Activated CD4-positive, alpha-beta T cell treated with anti-CD3 and anti-CD28 coated beads, Interleukin-2, amount 50 U/mL, for 4 hours (primary cell): ENCODE measurements around the gene STX8.
A peak's percentile ranks its signal among the peaks of the same experiment; 100 is the strongest.
"Not testable (repeated sequence)": the region's sequence is repeated elsewhere in the genome, so short reads cannot be mapped to it uniquely, and the experiment has no call there.

ENCODE experiments used
- DNase-seq, 2 experiments: peaks; one replicate each; pipeline ENCODE4 v3.0.0-alpha.2; 2020

STX8 gene, protein sequence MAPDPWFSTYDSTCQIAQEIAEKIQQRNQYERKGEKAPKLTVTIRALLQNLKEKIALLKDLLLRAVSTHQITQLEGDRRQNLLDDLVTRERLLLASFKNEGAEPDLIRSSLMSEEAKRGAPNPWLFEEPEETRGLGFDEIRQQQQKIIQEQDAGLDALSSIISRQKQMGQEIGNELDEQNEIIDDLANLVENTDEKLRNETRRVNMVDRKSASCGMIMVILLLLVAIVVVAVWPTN

DNA sequence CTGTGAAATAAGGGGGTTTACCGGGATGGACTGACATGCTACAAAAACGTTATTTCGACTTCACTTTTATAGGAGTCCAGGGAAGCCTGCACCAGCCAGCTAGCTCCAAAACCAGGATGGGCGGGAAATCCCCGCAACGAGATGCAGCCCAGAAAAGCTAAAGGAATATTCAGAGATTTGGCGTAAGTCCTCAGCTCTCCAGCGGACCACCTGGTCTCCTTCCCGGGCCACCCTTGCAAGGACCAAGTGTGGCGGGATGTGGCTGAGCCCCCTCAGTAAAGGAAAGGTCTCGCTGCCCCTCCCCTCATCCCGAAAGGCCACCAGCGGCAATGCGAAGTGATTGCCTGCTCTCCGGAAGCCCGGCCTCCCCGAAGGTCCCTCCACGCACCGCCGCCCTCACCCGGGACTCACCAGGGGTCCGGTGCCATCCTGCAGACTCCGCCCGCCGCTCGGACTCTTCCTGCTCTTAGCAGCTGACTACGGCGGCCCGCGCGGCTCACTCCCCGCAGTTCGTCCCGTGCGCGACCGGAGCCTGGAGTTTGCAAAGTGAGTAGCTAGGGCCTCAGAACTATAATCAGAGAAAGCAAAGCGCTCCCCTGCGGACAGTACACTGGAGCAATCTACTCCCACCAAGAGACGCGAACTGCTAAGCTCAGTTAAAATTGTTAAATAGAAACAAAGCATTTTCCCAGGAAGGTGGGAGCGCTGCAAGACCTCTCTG lies at the start of gene STX8:
Gene STX8 (minus strand): TSS at position 440 of the 721 bp plus-strand sequence. CDS start 12 bp downstream, at position 428.
- DNase-seq: peak; percentile 67 to 70

DNA sequence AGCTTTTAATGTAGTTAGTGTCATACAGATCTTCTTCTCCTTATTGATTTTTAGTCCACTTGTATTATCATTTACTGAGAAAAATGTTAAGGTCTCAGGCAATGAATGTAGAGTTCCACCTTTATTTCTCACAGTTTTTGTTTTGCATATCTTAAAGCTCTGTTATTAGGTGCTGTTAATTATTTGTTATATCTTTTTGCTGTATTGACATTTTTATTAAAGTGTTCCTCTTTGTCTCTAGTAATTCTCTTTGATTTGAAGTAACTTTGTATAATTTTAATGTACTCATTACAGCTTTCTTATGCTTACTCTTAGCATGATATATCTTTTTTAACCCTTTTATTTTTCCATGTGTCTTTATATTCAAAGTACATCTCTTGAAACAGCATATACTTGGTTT lies 47.3 kb upstream of the STX8 start:
- no peak for DNase-seq

DNA sequence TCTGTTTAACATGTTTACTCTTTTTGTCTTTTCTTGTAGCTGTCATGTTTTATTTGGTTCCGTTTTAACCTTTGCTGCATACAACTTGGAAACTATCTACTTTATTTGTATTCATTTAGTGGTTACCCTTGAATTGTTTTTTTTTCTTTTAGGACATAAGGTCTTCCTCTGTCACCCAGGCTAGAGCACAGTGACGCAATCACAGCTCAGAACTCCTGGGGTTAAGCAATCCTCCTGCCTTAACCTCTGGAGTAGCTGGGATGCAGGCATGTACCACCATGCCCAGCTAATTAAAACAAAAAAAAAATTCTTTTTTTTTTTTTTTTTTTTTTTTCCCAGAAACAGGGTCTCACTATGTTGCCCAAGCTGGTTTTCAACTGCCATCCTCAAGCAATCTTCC lies 39.9 kb upstream of the STX8 start:
- no peak for DNase-seq

DNA sequence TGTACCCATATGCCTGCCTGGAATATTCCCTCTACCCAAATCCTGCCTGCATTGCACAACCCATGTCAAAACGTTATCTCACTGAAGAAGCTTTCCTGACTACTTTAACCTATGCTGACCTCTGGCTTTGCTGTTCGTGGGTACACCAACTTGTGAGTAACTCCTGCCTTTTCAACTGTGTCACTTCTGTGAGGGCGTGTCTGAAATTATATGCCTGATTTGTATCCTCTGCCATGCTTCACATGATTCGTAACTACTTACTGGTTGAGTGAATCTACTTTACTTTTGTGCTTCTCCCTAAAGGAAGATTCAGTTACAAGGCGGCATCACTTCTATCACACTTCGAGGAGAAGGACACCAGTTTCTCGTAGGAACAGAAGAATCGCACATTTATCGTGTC lies 36.4 kb upstream of the STX8 start:
- no peak for DNase-seq

DNA sequence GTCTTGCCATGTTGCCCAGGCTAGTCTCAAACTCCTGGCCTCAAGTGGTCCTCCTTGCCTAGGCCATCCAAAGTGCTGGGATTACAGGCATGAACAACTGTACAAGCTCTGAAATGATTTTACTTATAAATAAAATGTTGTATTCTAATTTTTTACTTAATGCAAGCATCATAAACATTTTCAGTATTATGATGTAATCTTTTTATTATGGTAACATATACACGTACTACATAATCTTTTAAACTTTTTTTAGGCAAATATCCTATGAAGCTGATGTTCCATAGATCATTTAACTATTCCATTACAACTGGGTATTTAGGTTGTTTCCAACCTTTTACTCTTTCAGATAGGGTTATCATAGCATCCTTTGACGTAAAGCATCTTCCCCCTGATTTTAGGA lies 35.9 kb upstream of the STX8 start:
- DNase-seq: no peak

DNA sequence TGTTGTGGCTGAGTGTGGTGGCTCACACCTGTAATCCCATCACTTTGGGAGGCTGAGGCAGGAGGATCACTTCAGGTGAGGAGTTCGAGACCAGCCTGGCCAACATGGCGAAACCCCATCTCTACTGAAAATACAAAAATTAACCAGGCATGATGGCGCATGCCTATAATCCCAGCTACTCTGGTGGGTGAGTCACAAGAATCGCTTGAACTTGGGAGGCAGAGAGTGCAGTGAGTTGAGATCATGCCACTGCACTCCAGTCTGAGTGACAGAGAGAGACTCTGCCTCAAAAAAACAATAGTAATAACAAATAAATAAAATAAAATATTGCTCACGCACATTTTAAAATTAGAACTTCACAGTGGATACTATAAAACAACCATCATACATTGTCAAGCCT lies 31.4 kb upstream of the STX8 start:
- not testable (repeated sequence) for DNase-seq

DNA sequence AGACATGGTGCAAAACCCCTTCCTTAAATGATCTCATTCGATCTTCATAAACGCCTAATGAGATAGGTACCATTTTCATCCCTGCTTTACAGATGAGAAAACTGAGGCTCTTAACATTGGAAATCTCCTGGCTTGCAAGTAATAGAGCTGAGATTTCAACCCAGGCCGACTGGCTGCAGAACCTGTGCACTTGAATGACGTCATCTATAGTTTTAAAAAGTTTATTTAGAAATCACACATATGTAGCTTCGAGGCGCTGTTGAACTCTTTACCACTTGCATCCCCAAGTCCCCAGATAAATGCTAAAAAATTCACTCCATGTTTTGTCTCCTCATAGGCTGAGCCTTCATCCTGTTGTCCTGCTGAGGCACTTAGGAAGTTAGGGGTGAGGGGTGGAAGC lies 30.8 kb upstream of the STX8 start:
- DNase-seq: no peak

DNA sequence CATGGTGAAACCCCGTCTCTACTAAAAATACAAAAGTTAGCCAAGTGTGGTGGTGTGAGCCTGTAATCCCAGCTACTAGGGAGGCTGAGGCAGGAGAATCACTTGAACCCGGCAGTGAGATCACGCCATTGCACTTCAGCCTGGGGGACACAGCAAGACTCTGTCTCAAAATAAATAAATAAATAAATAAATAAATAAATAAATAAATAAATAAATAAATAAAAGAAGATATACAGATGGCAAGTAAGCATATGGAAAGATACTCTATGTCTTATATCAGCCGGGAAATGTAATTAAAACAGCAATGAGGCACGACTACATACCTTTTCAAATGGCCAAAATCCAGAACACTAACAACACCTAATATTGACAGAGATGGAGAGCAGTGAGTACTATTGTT lies 29.0 kb upstream of the STX8 start:
- DNase-seq: not testable (repeated sequence)

DNA sequence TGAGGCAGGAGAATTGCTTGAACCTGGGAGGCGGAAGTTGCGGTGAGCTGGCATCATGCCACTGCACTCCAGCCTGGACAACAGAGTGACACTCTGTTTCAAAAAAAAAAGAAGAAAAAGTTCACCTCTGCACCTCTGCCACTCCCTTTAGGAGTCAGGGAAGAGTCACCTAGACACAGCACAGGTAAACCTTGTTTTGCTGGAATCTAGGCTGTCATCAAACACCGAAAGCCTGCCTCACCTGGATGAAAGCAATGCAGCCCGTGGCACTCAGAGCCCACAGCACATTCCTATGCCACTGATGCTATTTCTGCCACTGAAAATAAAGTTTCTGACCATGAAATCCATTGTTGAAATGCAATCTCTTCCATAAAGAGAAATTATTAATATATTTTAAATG lies 23.0 kb upstream of the STX8 start:
- DNase-seq: no peak

DNA sequence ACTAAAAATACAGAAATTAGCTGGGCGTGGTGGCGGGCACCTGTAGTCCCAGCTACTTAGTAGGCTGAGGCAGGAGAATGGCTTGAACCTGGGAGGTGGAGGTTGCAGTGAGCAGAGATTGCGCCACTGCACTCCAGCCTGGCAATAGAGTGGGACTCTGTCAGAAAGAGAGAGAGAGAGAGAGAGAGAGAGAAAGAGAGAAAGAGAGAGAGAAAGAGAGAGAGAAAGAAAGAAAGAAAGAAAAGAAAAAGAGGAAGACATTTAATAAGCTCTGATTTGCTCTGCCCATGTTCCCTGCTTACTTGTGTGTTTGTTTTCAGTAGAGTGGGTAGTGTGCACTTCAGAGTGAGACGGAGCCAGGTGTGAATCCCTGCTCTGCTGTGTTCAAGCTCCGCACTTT lies 22.0 kb upstream of the STX8 start:
- not testable (repeated sequence) for DNase-seq

DNA sequence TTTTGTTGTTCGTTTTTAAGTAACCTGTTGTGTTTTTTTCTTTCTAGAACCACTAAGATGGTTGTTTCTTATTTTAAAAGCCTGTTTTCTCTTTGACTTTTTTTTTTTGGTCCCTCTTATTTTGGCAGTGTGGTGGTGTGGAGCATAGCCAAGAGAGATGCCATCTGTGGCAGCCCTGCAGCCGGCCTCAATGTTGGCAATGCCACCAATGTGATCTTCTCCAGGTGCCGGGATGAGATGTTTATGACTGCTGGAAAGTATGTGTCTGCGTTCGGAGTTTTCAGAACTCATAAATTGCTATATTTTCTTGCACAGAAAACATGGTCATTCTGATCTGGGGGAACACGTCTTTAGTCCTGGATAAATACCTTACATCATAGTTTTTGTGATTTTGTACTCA lies 18.4 kb upstream of the STX8 start:
- no peak for DNase-seq

DNA sequence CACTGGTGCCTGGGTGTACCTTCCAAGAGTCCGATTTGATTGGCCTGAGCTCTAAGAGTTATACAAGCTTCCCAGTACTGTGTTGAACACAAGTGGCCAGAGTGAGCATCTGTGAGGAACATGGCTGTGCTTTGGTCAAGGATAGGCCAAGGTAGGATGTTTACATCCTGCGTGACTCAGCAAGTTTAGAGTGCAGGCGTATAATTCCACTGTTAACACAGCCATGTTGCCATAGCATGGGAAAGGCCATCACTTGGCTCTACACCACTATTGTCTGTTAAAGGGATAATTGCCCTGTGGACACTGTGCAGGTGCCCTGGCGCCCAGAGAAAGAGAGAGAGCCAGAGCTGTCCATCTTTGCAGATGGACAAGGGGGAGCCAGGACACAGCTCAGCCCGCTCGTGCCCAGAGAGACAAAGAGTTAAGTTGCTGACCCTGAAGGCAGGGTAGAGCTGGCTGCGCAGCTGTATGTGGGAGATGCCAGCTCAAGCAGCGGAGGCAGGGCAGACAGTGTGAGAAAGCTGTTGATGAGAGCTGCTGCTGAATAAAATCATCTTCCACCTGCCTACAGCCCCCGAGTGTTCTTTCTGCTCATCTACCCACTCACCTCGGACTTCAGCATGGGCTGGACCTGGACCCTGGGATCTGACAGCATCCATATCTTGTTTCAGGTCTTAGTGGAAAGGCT lies 12.5 kb upstream of the STX8 start:
- DNase-seq: no peak

DNA sequence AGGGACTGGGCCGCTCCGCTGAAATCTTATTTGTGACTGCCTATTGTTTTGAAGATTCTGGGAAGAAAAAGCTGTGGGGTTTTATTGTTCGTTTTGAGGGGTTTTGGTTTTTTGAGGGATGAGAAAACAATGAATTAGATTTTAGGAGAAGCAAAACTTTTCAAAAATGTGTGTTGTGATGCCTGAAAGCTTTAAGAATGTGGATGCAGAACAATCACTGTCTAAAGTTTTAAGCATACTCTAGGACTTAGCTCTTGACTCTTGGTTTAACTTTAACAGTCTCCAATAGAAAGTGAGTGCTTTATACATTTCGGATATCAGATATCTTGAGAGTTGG lies 1.7 kb upstream of the STX8 start:
- no peak for DNase-seq

DNA sequence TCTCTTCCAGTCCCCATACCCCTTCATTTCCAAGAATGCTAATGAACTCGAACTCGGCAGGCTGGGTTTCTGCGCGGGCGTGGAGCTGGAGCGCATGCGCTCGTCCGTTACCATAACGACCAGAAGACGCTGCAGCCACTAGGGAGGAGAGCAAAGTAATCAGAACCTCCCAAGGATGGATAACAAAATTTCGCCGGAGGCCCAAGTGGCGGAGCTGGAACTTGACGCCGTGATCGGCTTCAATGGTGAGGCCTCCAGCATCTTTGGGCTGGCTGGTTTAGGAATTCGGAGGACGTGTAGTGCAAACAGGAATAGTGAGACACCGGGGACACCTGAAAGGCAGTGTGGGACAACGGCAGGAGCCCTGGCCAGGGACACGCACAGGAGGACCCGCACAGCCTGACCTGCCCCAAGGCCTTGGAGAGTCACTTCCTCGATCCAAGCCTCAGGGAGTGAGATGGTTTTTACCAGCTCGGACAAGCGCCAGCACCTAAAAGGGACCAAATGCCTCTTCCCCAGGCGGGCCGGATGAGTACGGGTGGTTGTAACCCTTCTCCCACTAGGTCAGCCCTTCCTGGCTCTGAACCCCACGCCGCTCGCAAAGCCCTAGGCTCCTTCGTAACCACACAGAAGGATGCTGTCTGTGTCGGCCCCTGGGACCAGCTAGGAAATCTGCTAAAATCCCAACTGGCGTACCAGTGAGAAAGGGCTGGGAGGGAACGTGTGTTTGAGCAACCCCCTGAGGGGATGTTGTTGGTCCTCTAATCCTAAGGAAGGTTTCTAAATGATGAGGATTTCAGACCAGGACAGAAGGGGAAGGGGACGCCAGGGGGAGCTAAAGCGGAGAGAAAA lies 1.1 kb upstream of the STX8 start, which contains the start of gene CFAP52:
Gene CFAP52 (plus strand): TSS at position 122 of the 852 bp plus-strand sequence. CDS start 54 bp downstream, at position 176.
- DNase-seq: peak; percentile 73

DNA sequence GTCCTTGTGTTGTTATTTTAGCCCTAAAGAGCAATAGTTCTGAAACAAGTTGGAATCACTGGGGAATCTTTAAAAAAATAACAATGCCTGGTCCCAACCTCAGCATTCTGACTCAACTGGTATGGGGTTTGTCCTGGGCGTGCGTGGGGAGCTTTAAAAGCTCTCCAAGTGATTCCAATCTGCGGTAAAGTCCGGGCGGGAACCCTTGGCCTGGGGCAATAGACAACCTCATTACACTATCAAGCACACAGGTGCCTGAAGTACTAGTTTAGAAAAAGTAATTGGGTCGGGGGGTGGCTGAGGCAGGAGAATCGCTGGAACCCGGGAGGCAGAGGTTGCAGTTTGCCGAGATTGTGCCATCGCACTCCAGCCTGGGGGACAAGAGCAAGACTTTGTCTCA lies 4.4 kb downstream of the STX8 start:
- DNase-seq: no peak

DNA sequence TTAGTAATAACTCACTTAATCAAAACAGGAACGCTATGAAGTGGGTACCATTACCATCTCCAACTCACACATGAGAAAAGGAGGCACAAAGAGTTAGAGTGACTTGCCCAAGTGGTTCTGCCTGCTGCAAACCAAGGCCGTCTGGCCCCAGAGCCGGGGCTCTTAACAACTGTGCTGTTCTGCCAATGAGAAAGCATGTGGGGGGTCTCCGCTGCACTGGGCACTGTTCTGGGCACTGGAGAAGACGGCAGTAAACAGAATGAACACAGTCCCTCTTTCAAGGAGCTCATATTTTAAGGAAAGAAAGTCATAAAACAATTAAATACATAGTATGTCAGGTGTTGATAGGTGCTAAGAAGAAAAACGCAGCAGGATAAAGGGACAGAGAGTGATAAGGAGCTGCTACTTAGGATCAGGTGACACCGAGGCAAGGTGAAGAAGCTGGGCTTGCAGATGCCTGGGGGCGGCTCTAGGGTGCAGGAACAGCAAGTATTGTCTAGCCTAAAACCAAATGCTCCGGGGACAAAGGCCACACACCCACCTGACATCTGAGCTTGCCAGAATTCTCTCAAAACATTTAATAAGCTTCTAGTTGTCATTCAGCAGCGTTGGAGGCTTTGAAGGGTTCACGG lies 6.5 kb downstream of the STX8 start:
- DNase-seq: no peak

DNA sequence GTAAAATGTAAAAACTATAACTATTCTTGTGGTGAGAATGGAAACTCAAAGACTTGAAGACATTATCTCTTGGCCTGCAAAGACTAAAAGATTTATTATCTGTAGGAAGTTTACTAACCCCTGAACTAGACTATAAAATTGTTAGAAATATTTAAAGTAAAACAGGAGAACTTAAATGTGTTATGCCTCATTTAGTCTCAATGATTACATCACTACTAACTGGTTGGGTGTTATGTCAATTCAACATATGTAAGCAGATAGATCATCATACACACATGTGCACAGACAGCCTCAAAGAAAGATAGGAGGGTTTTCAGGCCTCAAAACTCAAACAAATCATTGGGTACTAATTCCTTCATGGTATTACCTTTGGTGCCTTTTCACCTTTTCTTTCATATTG lies 7.6 kb downstream of the STX8 start:
- no peak for DNase-seq

DNA sequence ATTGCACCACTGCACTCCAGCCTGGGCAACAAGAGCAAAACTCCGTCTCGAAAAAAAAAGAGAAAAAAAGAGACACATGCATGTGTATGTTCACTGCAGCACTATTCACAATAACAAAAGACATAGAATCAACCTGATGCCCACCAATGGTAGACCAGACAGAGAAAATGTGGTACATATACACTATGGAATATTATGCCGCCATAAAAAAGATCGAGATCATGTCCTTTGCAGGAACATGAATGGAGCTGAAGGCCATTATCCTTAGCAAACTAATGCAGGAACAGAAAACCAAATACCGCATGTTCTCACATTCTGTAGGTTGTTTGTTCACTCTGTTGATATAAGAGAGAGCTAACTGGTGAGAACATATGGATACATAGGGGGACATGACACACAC lies 8.9 kb downstream of the STX8 start:
- DNase-seq: not testable (repeated sequence)

DNA sequence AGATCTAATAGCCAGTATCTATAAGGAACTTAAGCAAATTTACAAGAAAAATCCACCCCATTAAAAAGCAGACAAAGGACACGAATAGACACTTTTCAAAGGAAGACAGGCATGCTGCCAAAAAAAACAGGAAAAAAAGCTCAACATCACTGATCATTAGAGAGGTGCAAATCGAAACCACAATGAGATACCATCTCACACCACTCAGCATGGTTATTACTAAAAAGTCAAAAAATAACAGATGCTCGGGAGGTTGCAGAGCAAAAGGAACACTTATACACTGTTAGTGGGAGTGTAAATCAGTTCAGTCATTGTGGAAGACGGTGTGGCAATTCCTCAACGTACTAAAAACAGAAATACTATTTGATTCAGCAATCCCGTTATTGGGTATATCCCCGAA lies 9.6 kb downstream of the STX8 start:
- no peak for DNase-seq

DNA sequence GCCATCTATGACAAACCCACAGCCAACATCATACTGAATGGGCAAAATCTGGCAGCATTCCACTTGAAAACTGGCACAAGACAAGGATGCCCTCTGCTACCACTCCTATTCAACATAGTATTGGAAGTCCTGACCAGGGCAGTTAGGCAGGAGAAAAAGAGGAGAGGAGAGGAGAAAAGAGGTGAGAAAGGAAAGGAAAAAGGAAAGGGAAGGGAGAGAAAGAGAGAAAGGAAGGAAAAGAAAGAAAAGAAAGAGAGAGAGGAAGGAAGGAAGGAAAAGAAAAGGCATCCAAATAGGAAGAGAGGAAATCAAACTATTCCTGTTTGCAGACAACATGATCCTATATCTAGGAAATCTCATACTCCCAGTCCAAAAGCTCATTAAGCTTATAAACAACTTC lies 11.5 kb downstream of the STX8 start:
- no peak for DNase-seq

DNA sequence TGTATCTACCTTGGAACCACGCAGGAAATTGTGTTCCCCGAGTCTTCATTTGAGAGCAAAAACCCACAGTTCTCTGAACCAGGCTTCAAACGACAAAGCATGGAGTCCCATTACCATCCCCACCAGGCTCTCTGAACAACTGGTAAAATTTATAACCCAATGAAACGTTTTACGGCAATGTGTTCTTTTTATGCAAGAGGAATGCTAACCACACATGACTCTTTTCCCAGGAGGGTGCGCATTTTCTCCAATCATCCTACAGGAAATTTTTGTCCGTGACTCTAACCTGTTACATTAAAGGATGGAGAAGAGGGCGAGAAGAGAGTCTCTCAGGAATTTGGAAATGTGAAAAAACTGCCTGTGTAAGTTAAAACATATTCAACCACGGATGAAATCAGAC lies 17.8 kb downstream of the STX8 start:
- DNase-seq: no peak

DNA sequence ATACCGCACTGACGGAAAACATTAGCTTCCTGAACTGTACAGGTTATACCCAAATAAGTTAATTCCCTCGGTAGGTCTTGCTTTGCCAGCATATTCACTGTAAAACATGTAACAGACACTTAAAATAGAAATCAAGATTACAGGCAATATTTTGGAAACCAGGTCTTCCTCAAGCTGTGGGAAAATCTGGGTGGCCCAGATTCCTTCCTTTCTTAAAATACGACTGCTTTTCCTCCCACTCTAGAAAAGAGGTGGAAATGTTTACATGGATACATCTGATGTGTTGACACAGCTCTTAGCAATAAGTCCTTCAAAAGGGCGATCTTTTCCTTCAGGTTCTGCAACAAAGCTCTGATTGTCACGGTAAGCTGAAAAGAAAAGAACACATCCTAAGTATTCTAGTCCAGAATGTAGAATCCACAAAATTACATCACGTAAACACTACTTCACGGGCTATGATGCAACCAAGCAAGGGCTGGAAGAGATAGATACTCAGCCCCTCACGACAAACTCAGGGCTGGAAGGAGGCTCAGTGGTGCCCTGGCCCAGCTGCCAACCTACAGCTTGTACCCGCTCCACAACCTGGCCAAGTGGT lies 18.4 kb downstream of the STX8 start:
- DNase-seq: no peak
